Measurements from ENCODE around the gene SLC35F4. TPM values are rescaled to one million over a fixed set of nuclear protein-coding genes. Genes with fewer than 3 reads are reported as not detected.

The SLC35F4 gene
- total RNA-seq, 1 experiment from 2014 or later: not detected

DNA sequence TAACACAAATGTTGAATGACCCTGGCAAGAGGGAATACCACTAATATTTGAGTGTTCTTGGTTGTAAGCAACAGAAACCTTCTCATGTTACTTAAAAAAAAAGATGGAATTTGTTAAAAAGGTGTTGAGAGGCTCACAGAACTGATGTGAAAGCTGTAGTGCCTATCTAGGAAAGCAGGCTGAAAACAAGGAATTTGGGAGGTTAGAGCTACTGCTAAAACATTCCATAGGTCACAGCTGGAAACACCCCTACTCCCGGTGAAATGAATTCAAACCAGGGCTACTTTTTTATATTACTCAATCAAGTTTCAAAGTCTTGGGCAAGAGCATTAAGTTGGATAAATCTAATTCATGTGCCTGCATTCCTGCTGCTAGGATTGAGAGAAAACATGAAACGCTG, 104.1 kb downstream of the SLC35F4 start:
- no TSS peak for BruUV-seq (replicated peaks)
- no peak for TF ChIP-seq EZH2 (IDR thresholded peaks at IDR 0.05; ENCODE audit: borderline replicate concordance, low read depth, low read length, poor library complexity, severe bottlenecking)
- TF ChIP-seq, protein P1, sequence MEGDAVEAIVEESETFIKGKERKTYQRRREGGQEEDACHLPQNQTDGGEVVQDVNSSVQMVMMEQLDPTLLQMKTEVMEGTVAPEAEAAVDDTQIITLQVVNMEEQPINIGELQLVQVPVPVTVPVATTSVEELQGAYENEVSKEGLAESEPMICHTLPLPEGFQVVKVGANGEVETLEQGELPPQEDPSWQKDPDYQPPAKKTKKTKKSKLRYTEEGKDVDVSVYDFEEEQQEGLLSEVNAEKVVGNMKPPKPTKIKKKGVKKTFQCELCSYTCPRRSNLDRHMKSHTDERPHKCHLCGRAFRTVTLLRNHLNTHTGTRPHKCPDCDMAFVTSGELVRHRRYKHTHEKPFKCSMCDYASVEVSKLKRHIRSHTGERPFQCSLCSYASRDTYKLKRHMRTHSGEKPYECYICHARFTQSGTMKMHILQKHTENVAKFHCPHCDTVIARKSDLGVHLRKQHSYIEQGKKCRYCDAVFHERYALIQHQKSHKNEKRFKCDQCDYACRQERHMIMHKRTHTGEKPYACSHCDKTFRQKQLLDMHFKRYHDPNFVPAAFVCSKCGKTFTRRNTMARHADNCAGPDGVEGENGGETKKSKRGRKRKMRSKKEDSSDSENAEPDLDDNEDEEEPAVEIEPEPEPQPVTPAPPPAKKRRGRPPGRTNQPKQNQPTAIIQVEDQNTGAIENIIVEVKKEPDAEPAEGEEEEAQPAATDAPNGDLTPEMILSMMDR (conservative IDR thresholded peaks at IDR 0.05; ENCODE audit: low read depth, low read length): no peak
- Histone ChIP-seq H3K9me3 (ENCODE audit: low read depth, low read length, poor library complexity, severe bottlenecking) (peaks cover 11% of the 10 kb centered on the region), H3K27ac (ENCODE audit: low read depth, low read length, poor library complexity, severe bottlenecking) (no peak overlapping the region), H3K27me3 (replicated peaks; ENCODE audit: insufficient read depth, low read depth, low read length, poor library complexity) (no peaks in the 10 kb centered on the region), H3K4me3 (ENCODE audit: low read depth, low read length, poor library complexity, severe bottlenecking) (no peak overlapping the region), H3K4me1 (ENCODE audit: insufficient read depth, low read length, poor library complexity, severe bottlenecking) (peaks cover 14% of the 10 kb centered on the region), H3K36me3 (ENCODE audit: insufficient read depth, low read length, poor library complexity, severe bottlenecking) (no peaks in the 10 kb centered on the region)
- DNase-seq (ENCODE audit: low spot score): no peak
- ChIA-PET CTCF (no interaction called here), POLR2A (ENCODE audit: low non-redundant PET) (no interaction called here)
- intact Hi-C loops (cut with micrococcal nuclease; ENCODE audit: unreplicated experiment): no loop called here

DNA sequence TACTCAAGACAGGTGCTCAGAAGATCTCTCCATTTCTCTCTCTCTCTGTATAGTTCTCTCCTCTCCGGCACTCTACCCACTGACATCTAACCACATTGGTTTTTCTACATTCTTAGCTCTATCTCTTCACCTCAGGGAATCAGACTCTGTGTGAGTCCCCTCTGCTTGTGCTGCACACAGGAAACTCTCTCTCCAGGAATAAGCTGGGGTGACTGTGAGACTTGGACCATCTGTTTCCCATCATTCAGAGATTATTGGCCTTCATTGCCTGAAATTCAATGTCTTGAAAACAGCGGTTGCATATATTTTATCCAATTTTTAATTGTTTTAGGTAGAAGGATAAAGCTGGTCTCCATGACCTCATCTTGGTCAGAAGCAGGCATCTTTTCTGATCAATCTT, 105.0 kb downstream of the SLC35F4 start:
- no peaks in the 10 kb centered on the region for H3K27me3 ChIP-seq (replicated peaks; ENCODE audit: insufficient read depth, low read depth, low read length, poor library complexity)
- no peak for TF ChIP-seq EZH2 (IDR thresholded peaks at IDR 0.05; ENCODE audit: borderline replicate concordance, low read depth, low read length, poor library complexity, severe bottlenecking)
- TF ChIP-seq, protein P1 (conservative IDR thresholded peaks at IDR 0.05; ENCODE audit: low read depth, low read length): no peak
- H3K4me3 ChIP-seq (ENCODE audit: low read depth, low read length, poor library complexity, severe bottlenecking): no peak overlapping the region
- peak; percentile 77 for DNase-seq (ENCODE audit: low spot score)
- H3K4me1 ChIP-seq (ENCODE audit: insufficient read depth, low read length, poor library complexity, severe bottlenecking): peaks cover 14% of the 10 kb centered on the region
- no TSS peak for BruUV-seq (replicated peaks)
- POLR2A ChIA-PET (ENCODE audit: low non-redundant PET): no interaction called here
- peak overlapping the region; percentile 3 for H3K27ac ChIP-seq (ENCODE audit: low read depth, low read length, poor library complexity, severe bottlenecking)
- intact Hi-C loops (cut with micrococcal nuclease; ENCODE audit: unreplicated experiment): no loop called here
- H3K9me3 ChIP-seq (ENCODE audit: low read depth, low read length, poor library complexity, severe bottlenecking): peaks cover 11% of the 10 kb centered on the region
- no peaks in the 10 kb centered on the region for H3K36me3 ChIP-seq (ENCODE audit: insufficient read depth, low read length, poor library complexity, severe bottlenecking)
- CTCF ChIA-PET: no interaction called here

DNA sequence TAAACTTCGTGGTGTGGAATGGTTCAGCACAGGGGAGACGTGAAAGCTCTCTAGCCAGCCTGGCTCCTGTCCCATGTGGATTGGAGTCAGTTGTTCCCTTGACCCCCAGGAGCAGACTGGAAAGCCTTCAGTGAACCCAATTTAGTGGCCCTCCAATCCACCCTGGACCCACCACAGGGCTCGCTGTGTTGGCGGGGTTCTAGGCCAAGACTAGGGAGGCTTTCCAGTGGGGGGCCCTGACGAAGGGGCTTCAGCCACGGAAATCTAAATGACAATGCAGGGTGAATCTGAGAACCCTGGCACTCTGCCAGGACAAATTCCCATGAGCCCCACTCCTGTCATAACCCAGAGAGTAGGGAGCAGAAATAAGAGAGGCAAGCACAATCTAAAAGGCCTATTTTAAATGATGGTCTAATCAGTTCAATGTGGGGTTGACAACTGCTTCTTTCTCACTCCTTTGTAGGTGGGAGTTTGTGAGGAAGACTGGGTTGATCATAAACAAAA, 110.8 kb downstream of the SLC35F4 start:
- H3K36me3 ChIP-seq (ENCODE audit: insufficient read depth, low read length, poor library complexity, severe bottlenecking): no peaks in the 10 kb centered on the region
- H3K9me3 ChIP-seq (ENCODE audit: low read depth, low read length, poor library complexity, severe bottlenecking): peaks cover 7% of the 10 kb centered on the region
- peaks cover 18% of the 10 kb centered on the region for H3K4me1 ChIP-seq (ENCODE audit: insufficient read depth, low read length, poor library complexity, severe bottlenecking)
- ChIA-PET POLR2A (ENCODE audit: low non-redundant PET) (no interaction called here), CTCF (interaction anchor here (0.5 kb wide), 1 partner anchor 19 kb away, joined by 3 read pairs; no protein-coding TSS in a partner anchor)
- peak; percentile 69 for DNase-seq (ENCODE audit: low spot score)
- TF ChIP-seq, protein P1 (conservative IDR thresholded peaks at IDR 0.05; ENCODE audit: low read depth, low read length): no peak
- TF ChIP-seq EZH2 (IDR thresholded peaks at IDR 0.05; ENCODE audit: borderline replicate concordance, low read depth, low read length, poor library complexity, severe bottlenecking): no peak
- intact Hi-C loops (cut with micrococcal nuclease; ENCODE audit: unreplicated experiment): no loop called here
- H3K27me3 ChIP-seq (replicated peaks; ENCODE audit: insufficient read depth, low read depth, low read length, poor library complexity): no peaks in the 10 kb centered on the region
- H3K27ac ChIP-seq (ENCODE audit: low read depth, low read length, poor library complexity, severe bottlenecking): no peak overlapping the region
- no peak overlapping the region for H3K4me3 ChIP-seq (ENCODE audit: low read depth, low read length, poor library complexity, severe bottlenecking)
- no TSS peak for BruUV-seq (replicated peaks)
